ENCODE measurements around the gene TNRC18.
A peak's percentile ranks its signal among the peaks of the same experiment; 100 is the strongest.
"Not testable (repeated sequence)": the region's sequence is repeated elsewhere in the genome, so short reads cannot be mapped to it uniquely, and the experiment has no call there.

TNRC18 gene

GRCh38 chr7:5330288-5330687 lies 93.3 kb downstream of the TNRC18 start:
- Histone ChIP-seq H3K27ac (ENCODE audit: extremely low read depth, low read depth, low read length) (no peak overlapping the region), H3K36me3 (ENCODE audit: control insufficient read depth in 2 of 2, insufficient read depth in 1 of 2, low read length in 2 of 2) (peaks cover 25 to 28% of the 10 kb centered on the region in 2 experiments; a peak in 2 of 3 replicates), H3K4me3 (ENCODE audit: low read depth, low read length) (no peak overlapping the region), H3K4me1 (ENCODE audit: control insufficient read depth, insufficient read depth, low read length) (no peaks in the 10 kb centered on the region), H3K9me3 (ENCODE audit: control insufficient read depth, insufficient read depth, low read depth, low read length) (no peaks in the 10 kb centered on the region)
- ChIA-PET CTCF (interaction anchor here (0.7 kb wide), 2 partner anchors 164 to 481 kb away, joined by 3 to 4 read pairs; no protein-coding TSS in a partner anchor), POLR2A (no interaction called here)
- TF ChIP-seq ZNF121 (tag by site-specific recombination; IDR thresholded peaks at IDR 0.05) (peak; percentile 21; the same call in 1 of the 2 replicates), PATZ1 (tag by site-specific recombination; IDR thresholded peaks at IDR 0.05) (no peak), ZBTB21 (tag by site-specific recombination; IDR thresholded peaks at IDR 0.05) (no peak), TRIM28 (IDR thresholded peaks at IDR 0.05; ENCODE audit: borderline replicate concordance, low read length) (no peak)
- TF ChIP-seq, protein P1, sequence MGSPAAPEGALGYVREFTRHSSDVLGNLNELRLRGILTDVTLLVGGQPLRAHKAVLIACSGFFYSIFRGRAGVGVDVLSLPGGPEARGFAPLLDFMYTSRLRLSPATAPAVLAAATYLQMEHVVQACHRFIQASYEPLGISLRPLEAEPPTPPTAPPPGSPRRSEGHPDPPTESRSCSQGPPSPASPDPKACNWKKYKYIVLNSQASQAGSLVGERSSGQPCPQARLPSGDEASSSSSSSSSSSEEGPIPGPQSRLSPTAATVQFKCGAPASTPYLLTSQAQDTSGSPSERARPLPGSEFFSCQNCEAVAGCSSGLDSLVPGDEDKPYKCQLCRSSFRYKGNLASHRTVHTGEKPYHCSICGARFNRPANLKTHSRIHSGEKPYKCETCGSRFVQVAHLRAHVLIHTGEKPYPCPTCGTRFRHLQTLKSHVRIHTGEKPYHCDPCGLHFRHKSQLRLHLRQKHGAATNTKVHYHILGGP (tag by site-specific recombination; IDR thresholded peaks at IDR 0.05) = no peak

DNA sequence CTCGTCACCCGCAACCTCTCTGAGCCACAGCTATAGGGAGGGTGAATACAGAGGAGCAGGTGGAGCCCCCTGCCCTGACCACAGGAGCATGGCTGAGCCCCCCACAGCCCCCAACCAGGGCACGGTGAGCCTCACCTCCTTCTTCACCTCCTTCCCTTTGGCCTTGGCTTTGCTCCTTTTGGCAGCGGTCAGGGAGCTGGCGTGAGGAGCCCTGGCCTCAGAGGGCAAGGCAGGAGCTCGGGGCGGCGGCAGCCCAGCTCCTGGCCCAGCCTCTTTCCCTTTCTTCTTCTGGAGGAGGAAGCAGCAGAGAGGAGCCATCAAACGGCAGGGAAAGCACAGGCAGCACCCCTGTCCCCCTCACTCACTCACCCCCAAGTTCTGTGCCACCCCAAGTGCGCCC lies 98.7 kb downstream of the TNRC18 start:
- ChIA-PET CTCF (interaction anchor here (0.6 kb wide), 1 partner anchor 149 kb away, joined by 4 read pairs; no protein-coding TSS in a partner anchor), POLR2A (no interaction called here)
- Histone ChIP-seq H3K4me1 (ENCODE audit: control insufficient read depth, insufficient read depth, low read length) (no peaks in the 10 kb centered on the region), H3K9me3 (ENCODE audit: control insufficient read depth, insufficient read depth, low read depth, low read length) (no peaks in the 10 kb centered on the region), H3K27ac (ENCODE audit: extremely low read depth, low read depth, low read length) (no peak overlapping the region), H3K4me3 (ENCODE audit: low read depth, low read length) (no peak overlapping the region), H3K36me3 (ENCODE audit: control insufficient read depth in 2 of 2, insufficient read depth in 1 of 2, low read length in 2 of 2) (peaks cover 14 to 15% of the 10 kb centered on the region in 2 experiments; a peak in 2 of 3 replicates)
- TF ChIP-seq REPIN1 (tag by site-specific recombination; IDR thresholded peaks at IDR 0.05; ENCODE audit: low read depth) (no peak), ZNF2 (tag by site-specific recombination; IDR thresholded peaks at IDR 0.05) (no peak), ZNF433 (tag by site-specific recombination; IDR thresholded peaks at IDR 0.05; ENCODE audit: low read depth) (no peak), ZNF335 (tag by site-specific recombination; conservative IDR thresholded peaks at IDR 0.05) (no peak), ZNF624 (tag by site-specific recombination; IDR thresholded peaks at IDR 0.05) (no peak), IKZF3 (tag by site-specific recombination; IDR thresholded peaks at IDR 0.05) (no peak)
- TF ChIP-seq, protein P2, sequence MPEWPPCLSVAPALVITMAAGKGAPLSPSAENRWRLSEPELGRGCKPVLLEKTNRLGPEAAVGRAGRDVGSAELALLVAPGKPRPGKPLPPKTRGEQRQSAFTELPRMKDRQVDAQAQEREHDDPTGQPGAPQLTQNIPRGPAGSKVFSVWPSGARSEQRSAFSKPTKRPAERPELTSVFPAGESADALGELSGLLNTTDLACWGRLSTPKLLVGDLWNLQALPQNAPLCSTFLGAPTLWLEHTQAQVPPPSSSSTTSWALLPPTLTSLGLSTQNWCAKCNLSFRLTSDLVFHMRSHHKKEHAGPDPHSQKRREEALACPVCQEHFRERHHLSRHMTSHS (tag by site-specific recombination; IDR thresholded peaks at IDR 0.05) = no peak

DNA sequence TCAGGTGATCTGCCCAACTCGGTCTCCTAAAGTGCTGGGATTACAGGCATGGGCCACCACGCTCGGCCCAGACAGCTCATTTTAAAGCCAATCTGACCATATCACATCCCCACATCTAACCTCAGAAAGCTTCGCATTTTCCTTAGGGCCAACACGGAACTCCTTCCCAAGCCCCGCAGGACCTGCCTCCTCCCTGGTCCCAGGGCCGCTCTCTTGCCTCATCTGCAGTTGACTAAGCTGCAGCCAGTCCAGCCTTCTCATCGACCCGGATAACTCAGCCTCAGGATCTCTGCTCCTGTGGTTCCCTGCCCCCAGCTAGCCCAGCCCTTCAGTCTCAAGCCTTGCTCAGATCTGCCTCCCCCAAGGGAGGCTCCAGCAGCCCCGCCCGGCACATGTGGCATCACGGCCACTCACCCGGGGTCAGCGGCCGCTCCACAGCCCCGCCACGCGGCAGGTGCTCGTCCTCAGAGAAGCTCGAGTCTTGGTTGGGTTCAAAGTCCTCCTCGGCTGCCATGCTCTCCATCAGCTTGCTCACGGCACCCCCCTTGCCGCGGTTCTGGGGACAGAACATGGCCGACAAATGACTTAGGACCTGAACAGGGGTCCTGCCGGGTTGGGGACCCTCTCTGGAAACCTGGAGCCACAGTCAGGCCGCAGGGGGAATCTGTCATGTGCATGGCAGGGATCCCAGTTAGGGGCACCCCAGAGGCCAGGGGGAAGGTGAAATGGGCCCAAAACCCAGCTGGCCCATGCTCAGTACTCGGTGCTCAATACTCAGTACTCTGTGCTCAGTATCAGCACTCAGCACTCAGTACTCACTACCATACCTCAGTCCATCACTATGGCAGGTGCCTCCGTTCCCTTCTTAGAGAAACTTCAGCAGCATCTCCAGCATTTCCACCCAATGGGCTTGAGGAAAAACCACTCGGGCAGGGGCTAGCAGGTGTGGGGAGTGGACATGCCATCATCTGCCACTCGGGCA lies 99.5 kb downstream of the TNRC18 start:
- H3K27ac ChIP-seq (ENCODE audit: extremely low read depth, low read depth, low read length); H3K4me1 ChIP-seq (ENCODE audit: control insufficient read depth, insufficient read depth, low read length); POLR2A ChIA-PET; CTCF ChIA-PET; H3K9me3 ChIP-seq (ENCODE audit: control insufficient read depth, insufficient read depth, low read depth, low read length); H3K4me3 ChIP-seq (ENCODE audit: low read depth, low read length): not testable (repeated sequence)
- peaks cover 10 to 16% of the 10 kb centered on the region in 2 experiments; a peak in 2 of 3 replicates for H3K36me3 ChIP-seq (ENCODE audit: control insufficient read depth in 2 of 2, insufficient read depth in 1 of 2, low read length in 2 of 2)

Measured in HEK293 (cell line).